HepG2 (cell line): ENCODE data around the gene GPBP1. TPM values are rescaled to one million over a fixed set of nuclear protein-coding genes. Genes with fewer than 3 reads are reported as not detected.

Experiments
- ARHGAP35 ChIP-seq: sonication (generic); formaldehyde crosslinking; IDR thresholded peaks from 2 replicates; pipeline ENCODE4 v1.9.0; 2022; ENCODE audit warnings: mild to moderate bottlenecking, inconsistent platforms, moderate library complexity, missing genetic modification reagents, borderline replicate concordance
- ARNT2 ChIP-seq: sonication (generic); formaldehyde crosslinking; IDR thresholded peaks from 2 replicates; pipeline ENCODE4 v1.8.0; 2022; ENCODE audit warnings: mild to moderate bottlenecking, low read depth, missing genetic modification reagents, moderate library complexity
- CBX5 ChIP-seq: sonication (generic); formaldehyde crosslinking; IDR thresholded peaks from 2 replicates; pipeline ENCODE4 v1.4.0; 2020; ENCODE audit warnings: missing genetic modification reagents, borderline replicate concordance
- ELF4 ChIP-seq: sonication (generic); formaldehyde crosslinking; IDR thresholded peaks from 2 replicates; pipeline ENCODE4 v1.5.0; 2020; ENCODE audit warnings: missing genetic modification reagents, mild to moderate bottlenecking, moderate library complexity, borderline replicate concordance
- MBNL3 ChIP-seq: fragments of 250-450 bp; sonication (Bioruptor Pico); conservative IDR thresholded peaks from 2 replicates; pipeline ENCODE4 v1.8.0; 2022; ENCODE audit warnings: mild to moderate bottlenecking, inconsistent platforms
- NFRKB ChIP-seq: fragments of 450-650 bp; IDR thresholded peaks from 2 replicates; pipeline ENCODE4 v1.6.1; 2017
- NR1H2 ChIP-seq: sonication (generic); formaldehyde crosslinking; IDR thresholded peaks from 2 replicates; pipeline ENCODE4 v1.8.1; 2022; ENCODE audit warnings: low read depth, missing genetic modification reagents, borderline replicate concordance
- RARA ChIP-seq: IDR thresholded peaks from 2 replicates; pipeline ENCODE4 v1.6.1; 2016; ENCODE audit warnings: missing genetic modification reagents, missing compliant biosample characterization
- RFX1 ChIP-seq: fragments of 450-650 bp; IDR thresholded peaks from 2 replicates; pipeline ENCODE4 v1.6.1; 2017
- ZMAT3 ChIP-seq: sonication (generic); formaldehyde crosslinking; conservative IDR thresholded peaks from 2 replicates; pipeline ENCODE4 v1.7.0; 2021; ENCODE audit warnings: missing genetic modification reagents
- ZNF235 ChIP-seq: sonication (generic); formaldehyde crosslinking; IDR thresholded peaks from 2 replicates; pipeline ENCODE4 v1.8.1; 2023; ENCODE audit warnings: mild to moderate bottlenecking, missing genetic modification reagents, borderline replicate concordance
- ZNF335 ChIP-seq: sonication (generic); formaldehyde crosslinking; IDR thresholded peaks from 2 replicates; pipeline ENCODE4 v1.4.0; 2020; ENCODE audit warnings: missing genetic modification reagents
- ZNF839 ChIP-seq: sonication (generic); formaldehyde crosslinking; IDR thresholded peaks from 2 replicates; pipeline ENCODE4 v1.4.0; 2020; ENCODE audit warnings: missing genetic modification reagents, mild to moderate bottlenecking, borderline replicate concordance
- polyA plus RNA-seq, 8 experiments: library from polyadenylated mRNA; depleted of rRNA in 3 of 8; stranded (reverse) in 7 of 8; unstranded in 1 of 8; fragments of >200 nt; fragmentation: Illumina TruSeq in 4 of 8; extraction: Trizol in 4 of 8; gene quantifications; 2 replicates each; pipeline versions ENCODE4 v1.2.1 to v1.2.3, GENCODE V29; 2011 to 2016; ENCODE audit warnings: low read depth in 4 of 8, missing spikeins in 1 of 8, mixed read lengths in 1 of 8; ENCODE audit not compliant: insufficient read depth in 1 of 8
- total RNA-seq, 5 experiments: library from RNA; depleted of rRNA; stranded (reverse); fragments of >200 nt; fragmentation: Illumina TruSeq; extraction: Trizol; gene quantifications; 2 replicates each; pipeline ENCODE4 v1.2.3, GENCODE V29; 2016; ENCODE audit warnings: low read depth in 1 of 5
- TF ChIP-seq, protein P1 (sequence below): sonication (generic); formaldehyde crosslinking; IDR thresholded peaks from 2 replicates; pipeline ENCODE4 v1.4.0; 2020; ENCODE audit warnings: missing genetic modification reagents
- TF ChIP-seq, protein P2 (sequence below): sonication (generic); formaldehyde crosslinking; IDR thresholded peaks from 2 replicates; pipeline ENCODE4 v1.4.0; 2020; ENCODE audit warnings: missing genetic modification reagents
- TF ChIP-seq, protein P3 (sequence below): sonication (generic); formaldehyde crosslinking; IDR thresholded peaks from 2 replicates; pipeline ENCODE4 v1.4.0; 2020; ENCODE audit warnings: missing genetic modification reagents

GPBP1 gene
- total and polyA plus RNA-seq, 2 of the 13 experiments (the other 11 are each of a cell fraction or from before 2014, with no cell fraction given) = 27.1 to 72.2 TPM

DNA sequence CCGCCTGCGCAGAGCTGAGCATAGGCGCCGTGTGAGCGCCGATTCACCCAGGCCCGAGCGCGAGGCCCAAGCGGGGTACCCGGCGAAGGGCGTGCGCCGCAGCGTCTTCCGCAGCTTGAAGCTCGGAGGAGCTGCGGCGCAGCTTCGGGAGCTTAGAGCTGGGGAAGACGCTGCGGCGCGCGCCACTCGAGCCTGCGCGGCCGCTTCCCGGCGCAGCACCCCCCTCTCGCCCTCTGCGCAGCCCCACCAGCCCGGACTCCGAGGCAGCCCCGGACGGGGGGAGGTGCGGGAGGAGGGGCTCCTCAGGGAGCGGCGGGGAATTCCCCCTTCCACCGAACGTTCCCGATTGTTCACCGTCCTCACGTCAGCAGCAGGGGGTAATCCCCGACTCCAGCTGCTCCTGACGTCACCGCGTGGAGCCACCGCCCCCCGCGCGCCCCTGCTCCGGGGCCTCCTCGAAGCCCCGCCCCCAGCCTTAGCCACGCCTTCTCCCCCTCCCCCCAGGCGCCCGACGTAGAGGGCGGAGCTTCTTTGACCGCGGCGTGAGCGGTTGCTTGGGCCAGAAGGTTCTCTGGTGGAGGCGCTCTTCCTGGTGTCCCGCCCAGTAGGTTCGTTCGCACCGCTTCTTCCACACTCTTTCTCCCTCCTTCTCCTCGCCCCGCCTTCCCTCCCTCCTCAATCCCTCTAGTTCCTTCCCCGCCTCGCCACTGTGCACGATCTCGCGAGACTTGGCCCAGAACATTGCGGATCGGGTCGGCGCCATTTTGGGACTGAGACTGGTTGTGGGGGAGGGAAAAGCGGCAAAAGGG lies at the start of gene GPBP1 (continued):
- TF ChIP-seq, protein P1, sequence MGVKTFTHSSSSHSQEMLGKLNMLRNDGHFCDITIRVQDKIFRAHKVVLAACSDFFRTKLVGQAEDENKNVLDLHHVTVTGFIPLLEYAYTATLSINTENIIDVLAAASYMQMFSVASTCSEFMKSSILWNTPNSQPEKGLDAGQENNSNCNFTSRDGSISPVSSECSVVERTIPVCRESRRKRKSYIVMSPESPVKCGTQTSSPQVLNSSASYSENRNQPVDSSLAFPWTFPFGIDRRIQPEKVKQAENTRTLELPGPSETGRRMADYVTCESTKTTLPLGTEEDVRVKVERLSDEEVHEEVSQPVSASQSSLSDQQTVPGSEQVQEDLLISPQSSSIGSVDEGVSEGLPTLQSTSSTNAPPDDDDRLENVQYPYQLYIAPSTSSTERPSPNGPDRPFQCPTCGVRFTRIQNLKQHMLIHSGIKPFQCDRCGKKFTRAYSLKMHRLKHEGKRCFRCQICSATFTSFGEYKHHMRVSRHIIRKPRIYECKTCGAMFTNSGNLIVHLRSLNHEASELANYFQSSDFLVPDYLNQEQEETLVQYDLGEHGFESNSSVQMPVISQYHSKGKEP (CRISPR knock-in tag) = no peak
- no peak for TF ChIP-seq ARHGAP35 (CRISPR knock-in tag)
- 0 out of 2 replicates have a peak, but pooled peaks have one; percentile 9 for TF ChIP-seq ZMAT3
- TF ChIP-seq RARA (CRISPR knock-in tag) = 0 out of 2 replicates have a peak, but pooled peaks have one; percentile 41
- no peak; the same call in 1 of the 2 replicates for TF ChIP-seq CBX5 (CRISPR knock-in tag)
- no peak for TF ChIP-seq ZNF839
- peak; percentile 81; the same call in 1 of the 2 replicates for TF ChIP-seq NFRKB
- no peak for TF ChIP-seq NR1H2 (CRISPR knock-in tag)
- TF ChIP-seq MBNL3 (CRISPR knock-in tag) = no peak
- peak; percentile 83 for TF ChIP-seq ARNT2 (CRISPR knock-in tag)
- peak; percentile 18; the same call in 1 of the 2 replicates for TF ChIP-seq ZNF335 (CRISPR knock-in tag)
- TF ChIP-seq, protein P2, sequence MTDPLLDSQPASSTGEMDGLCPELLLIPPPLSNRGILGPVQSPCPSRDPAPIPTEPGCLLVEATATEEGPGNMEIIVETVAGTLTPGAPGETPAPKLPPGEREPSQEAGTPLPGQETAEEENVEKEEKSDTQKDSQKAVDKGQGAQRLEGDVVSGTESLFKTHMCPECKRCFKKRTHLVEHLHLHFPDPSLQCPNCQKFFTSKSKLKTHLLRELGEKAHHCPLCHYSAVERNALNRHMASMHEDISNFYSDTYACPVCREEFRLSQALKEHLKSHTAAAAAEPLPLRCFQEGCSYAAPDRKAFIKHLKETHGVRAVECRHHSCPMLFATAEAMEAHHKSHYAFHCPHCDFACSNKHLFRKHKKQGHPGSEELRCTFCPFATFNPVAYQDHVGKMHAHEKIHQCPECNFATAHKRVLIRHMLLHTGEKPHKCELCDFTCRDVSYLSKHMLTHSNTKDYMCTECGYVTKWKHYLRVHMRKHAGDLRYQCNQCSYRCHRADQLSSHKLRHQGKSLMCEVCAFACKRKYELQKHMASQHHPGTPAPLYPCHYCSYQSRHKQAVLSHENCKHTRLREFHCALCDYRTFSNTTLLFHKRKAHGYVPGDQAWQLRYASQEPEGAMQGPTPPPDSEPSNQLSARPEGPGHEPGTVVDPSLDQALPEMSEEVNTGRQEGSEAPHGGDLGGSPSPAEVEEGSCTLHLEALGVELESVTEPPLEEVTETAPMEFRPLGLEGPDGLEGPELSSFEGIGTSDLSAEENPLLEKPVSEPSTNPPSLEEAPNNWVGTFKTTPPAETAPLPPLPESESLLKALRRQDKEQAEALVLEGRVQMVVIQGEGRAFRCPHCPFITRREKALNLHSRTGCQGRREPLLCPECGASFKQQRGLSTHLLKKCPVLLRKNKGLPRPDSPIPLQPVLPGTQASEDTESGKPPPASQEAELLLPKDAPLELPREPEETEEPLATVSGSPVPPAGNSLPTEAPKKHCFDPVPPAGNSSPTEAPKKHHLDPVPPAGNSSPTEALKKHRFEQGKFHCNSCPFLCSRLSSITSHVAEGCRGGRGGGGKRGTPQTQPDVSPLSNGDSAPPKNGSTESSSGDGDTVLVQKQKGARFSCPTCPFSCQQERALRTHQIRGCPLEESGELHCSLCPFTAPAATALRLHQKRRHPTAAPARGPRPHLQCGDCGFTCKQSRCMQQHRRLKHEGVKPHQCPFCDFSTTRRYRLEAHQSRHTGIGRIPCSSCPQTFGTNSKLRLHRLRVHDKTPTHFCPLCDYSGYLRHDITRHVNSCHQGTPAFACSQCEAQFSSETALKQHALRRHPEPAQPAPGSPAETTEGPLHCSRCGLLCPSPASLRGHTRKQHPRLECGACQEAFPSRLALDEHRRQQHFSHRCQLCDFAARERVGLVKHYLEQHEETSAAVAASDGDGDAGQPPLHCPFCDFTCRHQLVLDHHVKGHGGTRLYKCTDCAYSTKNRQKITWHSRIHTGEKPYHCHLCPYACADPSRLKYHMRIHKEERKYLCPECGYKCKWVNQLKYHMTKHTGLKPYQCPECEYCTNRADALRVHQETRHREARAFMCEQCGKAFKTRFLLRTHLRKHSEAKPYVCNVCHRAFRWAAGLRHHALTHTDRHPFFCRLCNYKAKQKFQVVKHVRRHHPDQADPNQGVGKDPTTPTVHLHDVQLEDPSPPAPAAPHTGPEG (CRISPR knock-in tag) = peak; percentile 79
- TF ChIP-seq, protein P3, sequence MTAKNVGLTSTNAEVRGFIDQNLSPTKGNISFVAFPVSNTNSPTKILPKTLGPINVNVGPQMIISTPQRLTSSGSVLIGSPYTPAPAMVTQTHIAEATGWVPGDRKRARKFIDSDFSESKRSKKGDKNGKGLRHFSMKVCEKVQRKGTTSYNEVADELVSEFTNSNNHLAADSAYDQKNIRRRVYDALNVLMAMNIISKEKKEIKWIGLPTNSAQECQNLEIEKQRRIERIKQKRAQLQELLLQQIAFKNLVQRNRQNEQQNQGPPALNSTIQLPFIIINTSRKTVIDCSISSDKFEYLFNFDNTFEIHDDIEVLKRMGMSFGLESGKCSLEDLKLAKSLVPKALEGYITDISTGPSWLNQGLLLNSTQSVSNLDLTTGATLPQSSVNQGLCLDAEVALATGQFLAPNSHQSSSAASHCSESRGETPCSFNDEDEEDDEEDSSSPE (CRISPR knock-in tag) = peak; percentile 66; the same call in 1 of the 2 replicates
- TF ChIP-seq RFX1 = no peak
- TF ChIP-seq ELF4 (CRISPR knock-in tag) = no peak
- 0 out of 2 replicates have a peak, but pooled peaks have one; percentile 54 for TF ChIP-seq ZNF235 (CRISPR knock-in tag)
